ENCODE data around the gene CYP39A1. TPM values are rescaled to one million over a fixed set of nuclear protein-coding genes. Genes with fewer than 3 reads are reported as not detected.

The CYP39A1 gene
- total RNA-seq, 4 donors from 2014 or later: 7.6 to 55.9 (median 23.2) TPM

GRCh38 chr6:46612645-46613044, 40.0 kb downstream of the CYP39A1 start:
- 32 to 33% methylated on average over 1 to 2 of the region's 2 CpGs for WGBS, 2 donors (ENCODE audit: low coverage in 1 of 2)
- H3K27ac ChIP-seq: no peak overlapping the region
- no peaks in the 10 kb centered on the region for H3K9me3 ChIP-seq
- H3K4me1 ChIP-seq: peaks cover 0 to 8% (median 0%) of the 10 kb centered on the region in 3 donors
- H3K36me3 ChIP-seq: peaks cover 0 to 6% of the 10 kb centered on the region in 2 donors
- TF ChIP-seq CTCF (IDR thresholded peaks at IDR 0.05) (no peak), POLR2A (IDR thresholded peaks at IDR 0.05) (no peak), POLR2AphosphoS5 (IDR thresholded peaks at IDR 0.05) (peak; percentile 18), EP300 (IDR thresholded peaks at IDR 0.05) (no peak)
- H3K27me3 ChIP-seq: no peaks in the 10 kb centered on the region
- H3K4me3 ChIP-seq: no peak overlapping the region
- ATAC-seq: peak; percentile 43

GRCh38 chr6:46610862-46611553, 41.6 kb downstream of the CYP39A1 start:
- H3K36me3 ChIP-seq: peaks cover 0 to 3% of the 10 kb centered on the region in 2 donors
- peaks cover 0 to 19% (median 0%) of the 10 kb centered on the region in 3 donors for H3K4me1 ChIP-seq
- H3K27ac ChIP-seq: no peak overlapping the region
- no peaks in the 10 kb centered on the region for H3K27me3 ChIP-seq
- TF ChIP-seq EP300 (IDR thresholded peaks at IDR 0.05): no peak
- H3K9me3 ChIP-seq: no peaks in the 10 kb centered on the region
- H3K4me3 ChIP-seq: no peak overlapping the region
- no peak for ATAC-seq
- 65 to 66% methylated on average over 2 to 3 of the region's 3 CpGs for WGBS, 2 donors (ENCODE audit: low coverage in 1 of 2)

- H3K9me3 ChIP-seq: no peaks in the 10 kb centered on the region
- no peak overlapping the region for H3K27ac ChIP-seq
- H3K27me3 ChIP-seq: no peaks in the 10 kb centered on the region
- no peak for TF ChIP-seq EP300 (IDR thresholded peaks at IDR 0.05)
- no peak for TF ChIP-seq CTCF (IDR thresholded peaks at IDR 0.05)
- no peak for TF ChIP-seq POLR2AphosphoS5 (IDR thresholded peaks at IDR 0.05)
- TF ChIP-seq POLR2A (IDR thresholded peaks at IDR 0.05): no peak
- 34 to 56% methylated on average over 3 of the region's 3 CpGs for WGBS, 2 donors (ENCODE audit: low coverage in 1 of 2)
- no peaks in the 10 kb centered on the region for H3K36me3 ChIP-seq
- ATAC-seq: no peak
- H3K4me1 ChIP-seq: peaks cover 0 to 19% (median 0%) of the 10 kb centered on the region in 3 donors
- no peak overlapping the region for H3K4me3 ChIP-seq
Measured at GRCh38 chr6:46606338-46606737, 46.3 kb downstream of the CYP39A1 start.

GRCh38 chr6:46605091-46605797, 47.4 kb downstream of the CYP39A1 start:
- ATAC-seq: no peak
- Histone ChIP-seq H3K36me3 (no peaks in the 10 kb centered on the region), H3K4me3 (no peak overlapping the region), H3K27ac (no peak overlapping the region), H3K4me1 (peaks cover 0 to 19% (median 0%) of the 10 kb centered on the region in 3 donors), H3K9me3 (no peaks in the 10 kb centered on the region), H3K27me3 (no peaks in the 10 kb centered on the region)
- WGBS, 2 donors (ENCODE audit: low coverage in 1 of 2): 84 to 92% methylated on average over 2 to 3 of the region's 3 CpGs
- TF ChIP-seq EP300 (IDR thresholded peaks at IDR 0.05): no peak
- TF ChIP-seq POLR2A (IDR thresholded peaks at IDR 0.05): no peak
- TF ChIP-seq CTCF (IDR thresholded peaks at IDR 0.05): no peak
- TF ChIP-seq POLR2AphosphoS5 (IDR thresholded peaks at IDR 0.05): no peak

- Histone ChIP-seq H3K27me3 (no peaks in the 10 kb centered on the region), H3K9me3 (peaks cover 0 to 5% (median 0%) of the 10 kb centered on the region in 3 donors), H3K27ac (no peak overlapping the region), H3K4me1 (no peaks in the 10 kb centered on the region), H3K4me3 (no peak overlapping the region), H3K36me3 (peaks cover 0 to 14% of the 10 kb centered on the region in 2 donors)
- TF ChIP-seq POLR2A (IDR thresholded peaks at IDR 0.05) (no peak), POLR2AphosphoS5 (IDR thresholded peaks at IDR 0.05) (no peak), CTCF (IDR thresholded peaks at IDR 0.05) (no peak), EP300 (IDR thresholded peaks at IDR 0.05) (no peak)
- WGBS, 2 donors (ENCODE audit: low coverage in 1 of 2): 68 to 76% methylated on average over 3 of the region's 3 CpGs
- no peak for ATAC-seq
Measured at GRCh38 chr6:46598215-46598614, 54.4 kb downstream of the CYP39A1 start.

All from gastroesophageal sphincter (tissue), 4 donors.